ENCODE measurements around the gene SYT6. TPM values are rescaled to one million over a fixed set of nuclear protein-coding genes. Genes with fewer than 3 reads are reported as not detected.
"Not testable (repeated sequence)": the region's sequence is repeated elsewhere in the genome, so short reads cannot be mapped to it uniquely, and the experiment has no call there.

The SYT6 gene
- total RNA-seq, 4 donors from 2014 or later = 2.0 TPM; not detected in 3

DNA sequence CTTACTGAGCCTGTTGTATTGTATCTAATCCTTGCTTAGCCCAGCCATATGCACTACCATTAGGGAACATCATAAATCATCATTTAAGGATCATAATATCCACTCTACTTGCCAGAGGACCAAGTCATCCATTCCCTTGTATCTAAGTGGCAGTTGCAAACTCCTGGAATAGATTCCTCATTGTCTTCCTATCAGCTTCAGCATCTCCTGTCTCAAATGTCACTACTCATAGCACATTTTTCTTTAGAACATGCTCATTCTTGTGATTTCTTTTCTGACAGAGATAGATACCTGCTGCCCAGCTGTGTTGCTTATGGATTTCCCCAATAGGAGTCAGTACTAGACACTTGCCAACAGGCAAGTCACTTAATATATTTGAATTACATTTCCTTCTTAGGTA is 90.1 kb downstream of the SYT6 start:
- no peak for ATAC-seq
- peaks cover 0 to 5% (median 0%) of the 10 kb centered on the region in 3 donors for H3K9me3 ChIP-seq
- H3K4me1 ChIP-seq = no peaks in the 10 kb centered on the region
- no peak for TF ChIP-seq CTCF (IDR thresholded peaks at IDR 0.05)
- TF ChIP-seq POLR2A (IDR thresholded peaks at IDR 0.05) = no peak
- TF ChIP-seq POLR2AphosphoS5 (IDR thresholded peaks at IDR 0.05) = no peak
- TF ChIP-seq EP300 (IDR thresholded peaks at IDR 0.05) = no peak
- H3K27me3 ChIP-seq = no peaks in the 10 kb centered on the region
- no peak overlapping the region for H3K4me3 ChIP-seq
- H3K27ac ChIP-seq = no peak overlapping the region
- no peaks in the 10 kb centered on the region for H3K36me3 ChIP-seq

DNA sequence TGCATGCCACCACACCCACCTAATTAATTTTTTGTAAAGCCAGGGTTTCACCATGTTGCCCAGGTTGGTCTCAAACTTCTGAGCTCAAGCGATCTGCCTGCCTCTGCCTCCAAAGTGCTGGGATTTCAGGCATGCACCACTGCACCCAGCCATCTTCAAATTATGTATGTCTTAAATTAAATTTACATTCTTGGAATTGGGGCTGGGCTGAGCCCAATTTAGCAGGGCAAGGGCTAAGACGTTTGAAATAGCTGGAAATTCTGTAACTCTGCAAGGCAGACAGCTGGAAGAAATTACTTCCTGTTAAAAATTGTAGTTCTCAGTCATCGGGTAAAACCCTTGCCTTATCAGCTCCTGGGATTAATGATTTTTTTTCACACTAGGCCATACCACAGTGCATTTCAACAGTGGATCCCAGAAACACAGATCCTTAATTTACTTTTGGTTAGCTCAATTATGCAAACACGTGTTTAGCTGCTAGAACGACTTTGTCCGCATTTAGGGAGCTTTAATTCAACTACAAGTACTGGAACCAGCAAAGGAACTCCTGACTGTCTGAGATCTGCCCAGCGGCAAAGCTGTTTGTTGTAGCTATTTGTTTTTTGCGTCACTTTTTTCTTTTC is 91.1 kb downstream of the SYT6 start:
- TF ChIP-seq CTCF (IDR thresholded peaks at IDR 0.05) (no peak), EP300 (IDR thresholded peaks at IDR 0.05) (no peak), POLR2AphosphoS5 (IDR thresholded peaks at IDR 0.05) (no peak), POLR2A (IDR thresholded peaks at IDR 0.05) (no peak)
- H3K9me3 ChIP-seq = peaks cover 0 to 9% (median 0%) of the 10 kb centered on the region in 3 donors
- no peaks in the 10 kb centered on the region for H3K36me3 ChIP-seq
- 49 to 76% methylated on average over 8 of the region's 8 CpGs for WGBS, 2 donors (ENCODE audit: low coverage in 1 of 2)
- no peaks in the 10 kb centered on the region for H3K27me3 ChIP-seq
- no peaks in the 10 kb centered on the region for H3K4me1 ChIP-seq
- H3K27ac ChIP-seq = no peak overlapping the region
- no peak overlapping the region for H3K4me3 ChIP-seq
- no peak for ATAC-seq

DNA sequence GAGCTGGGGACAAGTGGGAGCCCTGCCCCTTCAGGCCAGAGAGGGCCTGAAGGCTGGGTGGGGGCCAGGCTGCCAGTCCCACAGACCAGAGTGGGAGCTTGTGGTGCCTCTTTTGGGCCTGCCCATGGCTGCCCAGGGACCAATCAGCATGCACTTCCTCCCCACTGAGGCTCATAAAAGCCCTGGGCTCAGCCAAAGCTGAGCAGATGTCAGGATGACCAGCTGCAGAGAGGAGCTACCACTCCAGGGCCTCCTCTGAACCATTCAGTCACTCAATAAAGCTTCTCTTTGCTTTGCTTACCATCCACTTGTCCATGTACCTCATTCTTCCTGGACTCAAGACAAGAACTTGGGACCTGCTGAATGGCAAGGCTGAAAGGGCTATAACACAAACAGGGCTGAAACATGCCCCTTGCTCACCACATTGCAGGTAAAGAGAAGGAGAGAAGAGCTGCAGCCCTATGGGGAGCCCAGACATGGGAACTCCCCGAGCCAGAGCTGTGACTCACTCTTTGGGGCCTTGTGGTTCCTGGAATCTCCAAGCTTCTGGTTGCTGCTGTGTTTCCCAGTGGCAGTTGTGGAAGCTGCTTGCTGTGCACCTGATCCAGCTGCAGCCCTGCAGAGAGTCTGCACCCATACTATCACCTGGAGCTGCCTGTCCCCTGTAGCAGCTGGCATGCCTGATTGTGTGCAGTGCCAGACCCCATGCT is 92.4 kb downstream of the SYT6 start:
- no peak for ATAC-seq
- Histone ChIP-seq H3K27ac (no peak overlapping the region), H3K4me1 (no peaks in the 10 kb centered on the region), H3K9me3 (peaks cover 0 to 15% (median 0%) of the 10 kb centered on the region in 3 donors), H3K36me3 (no peaks in the 10 kb centered on the region), H3K27me3 (no peaks in the 10 kb centered on the region), H3K4me3 (no peak overlapping the region)
- TF ChIP-seq POLR2A (IDR thresholded peaks at IDR 0.05) = no peak
- no peak for TF ChIP-seq EP300 (IDR thresholded peaks at IDR 0.05)
- no peak for TF ChIP-seq POLR2AphosphoS5 (IDR thresholded peaks at IDR 0.05)
- no peak for TF ChIP-seq CTCF (IDR thresholded peaks at IDR 0.05)
- no CpG with 5 or more reads among the region's 1 CpG for WGBS, 2 donors (ENCODE audit: low coverage in 1 of 2)

DNA sequence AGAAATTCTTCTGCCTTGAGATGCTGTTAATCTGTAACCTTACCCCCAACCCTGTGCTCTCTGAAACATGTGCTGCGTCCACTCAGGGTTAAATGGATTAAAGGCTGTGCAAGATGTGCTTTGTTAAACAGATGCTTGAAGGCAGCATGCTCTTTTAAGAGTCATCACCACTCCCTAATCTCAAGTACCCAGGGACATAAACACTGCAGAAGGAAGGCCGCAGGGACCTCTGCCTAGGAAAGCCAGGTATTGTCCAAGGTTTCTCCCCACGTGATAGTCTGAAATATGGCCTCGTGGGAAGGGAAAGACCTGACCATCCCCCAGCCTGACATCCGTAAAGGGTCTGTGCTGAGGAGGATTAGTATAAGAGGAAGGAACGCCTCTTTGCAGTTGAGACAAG is 95.4 kb downstream of the SYT6 start:
- H3K9me3 ChIP-seq = peaks cover 0 to 15% (median 0%) of the 10 kb centered on the region in 3 donors
- H3K4me3 ChIP-seq, H3K4me1 ChIP-seq, H3K27ac ChIP-seq, H3K36me3 ChIP-seq, ATAC-seq, H3K27me3 ChIP-seq: not testable (repeated sequence)
- WGBS, 2 donors (ENCODE audit: low coverage in 1 of 2) = 49 to 63% methylated on average over 2 of the region's 6 CpGs

DNA sequence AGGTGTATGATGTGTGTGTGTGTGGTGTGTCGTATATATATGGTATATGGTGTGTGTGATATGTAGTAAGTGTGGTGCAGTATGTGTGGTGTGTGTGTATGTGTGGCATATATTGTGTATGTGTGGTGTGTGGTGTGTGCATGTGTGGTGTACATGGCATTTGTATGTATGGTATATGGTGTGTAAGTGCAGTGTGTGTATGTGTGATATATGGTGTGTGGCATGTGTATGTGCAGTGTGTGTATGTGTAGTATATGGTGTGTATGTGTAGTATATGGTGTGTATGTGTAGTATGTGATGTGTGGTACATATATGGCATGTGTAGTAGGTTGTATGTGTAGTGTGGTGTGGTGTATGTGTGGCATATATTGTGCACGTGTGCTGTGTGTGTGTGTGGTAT is 99.5 kb downstream of the SYT6 start:
- H3K4me3 ChIP-seq = no peak overlapping the region
- no peak overlapping the region for H3K27ac ChIP-seq
- WGBS, 2 donors (ENCODE audit: low coverage in 1 of 2) = 92 to 94% methylated on average over 2 of the region's 2 CpGs
- H3K4me1 ChIP-seq = no peaks in the 10 kb centered on the region
- H3K27me3 ChIP-seq = no peaks in the 10 kb centered on the region
- peaks cover 0 to 10% (median 0%) of the 10 kb centered on the region in 3 donors for H3K9me3 ChIP-seq
- ATAC-seq = no peak
- TF ChIP-seq CTCF (IDR thresholded peaks at IDR 0.05) (no peak), EP300 (IDR thresholded peaks at IDR 0.05) (no peak), POLR2AphosphoS5 (IDR thresholded peaks at IDR 0.05) (no peak), POLR2A (IDR thresholded peaks at IDR 0.05) (no peak)
- no peaks in the 10 kb centered on the region for H3K36me3 ChIP-seq

Data from gastroesophageal sphincter (tissue), 4 donors.